Jurkat, Clone E6-1 (cell line): Measurements from ENCODE around the gene ZMYND11.
"Not testable (repeated sequence)": the region's sequence is repeated elsewhere in the genome, so short reads cannot be mapped to it uniquely, and the experiment has no call there.

ENCODE experiments used
- DNase-seq: peaks from one replicate; pipeline ENCODE4 v3.0.0-alpha.2; 2011; ENCODE audit warnings: low read depth, low spot score
- H3K4me3 ChIP-seq: 2 replicates; pipeline ENCODE4 v1.5.1; 2011; ENCODE audit warnings: mild to moderate bottlenecking, low read length, control low read depth, moderate library complexity

The ZMYND11 gene

DNA sequence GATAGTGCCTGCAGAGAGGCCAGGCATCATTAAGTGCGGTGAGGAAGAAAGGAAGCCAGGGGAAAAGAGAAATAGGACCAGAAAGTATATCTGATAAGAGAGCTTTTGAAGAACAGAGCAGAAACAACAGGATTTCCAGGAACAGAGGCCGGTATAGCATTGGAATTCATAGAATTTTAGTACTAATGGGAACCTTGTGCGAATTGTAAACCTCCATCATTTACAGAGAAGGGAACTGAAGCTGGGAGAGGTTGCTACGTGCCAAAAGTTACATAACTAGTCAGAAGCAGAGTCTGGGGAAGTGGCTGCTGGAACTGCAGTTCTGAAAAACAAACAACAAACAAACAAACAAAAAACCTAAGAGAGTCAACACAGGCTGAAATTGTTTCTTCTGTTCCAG lies 5.4 kb upstream of the ZMYND11 start:
- no peak for DNase-seq
- H3K4me3 ChIP-seq, result no peak overlapping the region

DNA sequence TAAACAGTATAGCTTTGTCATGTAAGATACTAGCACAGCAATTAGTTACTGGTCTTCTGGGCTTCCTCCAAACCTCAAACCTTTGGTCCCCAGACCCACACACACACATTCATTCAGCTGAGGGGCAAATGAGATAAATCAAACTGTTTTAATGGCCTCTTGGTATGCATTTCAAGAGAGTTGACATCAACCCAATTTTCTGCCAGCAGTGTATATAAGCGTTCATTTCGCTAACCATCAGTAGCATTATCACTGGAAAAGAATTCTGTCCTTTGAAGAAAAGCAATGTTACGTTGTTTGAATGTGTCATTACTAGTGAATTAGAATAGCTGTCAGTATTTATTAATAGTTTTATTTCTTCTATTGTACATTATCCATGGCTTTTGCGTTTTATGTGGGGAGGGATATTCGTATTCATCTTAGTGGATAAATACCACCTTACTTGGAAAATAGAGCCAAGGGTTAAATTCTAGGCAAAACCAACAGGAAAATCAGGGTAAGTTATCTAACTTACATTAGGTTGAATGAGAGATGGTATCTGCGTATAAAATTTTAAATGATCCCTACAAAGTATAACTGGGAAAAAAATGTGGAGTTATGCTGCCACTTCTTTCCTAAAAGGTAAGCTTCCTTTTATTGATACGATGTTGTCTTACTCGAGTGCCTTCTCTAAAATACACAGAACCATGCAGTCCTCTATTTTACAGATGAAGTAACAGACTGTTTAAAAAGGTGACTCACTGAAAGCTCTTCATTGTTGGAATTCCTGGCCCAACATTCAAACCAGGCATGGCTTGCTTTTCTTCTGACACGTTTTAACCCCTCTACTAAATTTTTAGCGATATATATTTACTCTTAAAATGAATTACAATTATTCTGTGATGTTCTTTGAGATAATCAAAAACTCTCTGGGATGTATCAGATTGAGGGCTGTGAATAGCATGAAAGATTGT lies 2.0 kb upstream of the ZMYND11 start:
- no peak for DNase-seq
- H3K4me3 ChIP-seq, result no peak overlapping the region

DNA sequence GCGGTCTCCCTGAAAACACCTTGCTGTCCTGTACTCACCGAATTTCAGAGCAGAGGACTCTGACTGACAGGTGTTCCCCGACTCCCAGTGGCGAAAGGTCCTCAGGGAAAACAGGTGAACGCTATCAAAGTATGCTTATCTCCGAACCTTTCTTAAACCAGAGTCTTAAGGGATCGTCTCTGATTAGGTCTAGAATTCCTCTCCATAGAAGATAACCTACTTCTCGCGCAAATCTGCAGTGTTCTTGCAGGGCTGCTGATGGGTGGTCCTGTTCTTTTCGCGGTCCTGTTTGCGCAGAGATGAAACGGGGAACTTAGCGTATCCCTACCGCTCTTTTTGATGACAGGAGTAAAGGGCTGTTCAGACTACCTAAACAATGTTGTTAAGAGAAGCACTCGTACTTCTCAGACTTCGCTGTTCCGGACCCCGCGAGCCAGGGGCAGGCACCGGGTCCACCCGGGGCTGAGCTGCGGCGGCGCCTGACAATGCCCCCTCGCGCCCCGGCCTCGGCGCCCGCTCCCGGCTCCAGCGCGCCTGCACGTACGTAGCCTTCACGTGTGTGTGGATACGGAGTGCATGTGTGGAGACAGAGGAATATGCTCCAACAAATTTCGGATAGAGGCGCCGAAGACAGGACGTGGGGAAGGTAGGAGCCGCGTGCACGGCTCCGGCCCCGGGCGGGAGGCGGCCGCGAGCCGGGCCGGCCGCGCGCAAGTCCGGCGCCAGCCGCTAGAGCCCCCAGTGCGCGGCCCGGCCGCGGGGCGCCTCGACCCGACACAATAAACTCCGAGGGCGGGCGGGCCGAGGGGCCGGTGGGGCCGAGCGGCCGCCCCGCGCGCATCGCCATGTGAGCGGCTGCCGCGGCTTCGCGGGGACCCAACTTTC lies 766 bp upstream of the ZMYND11 start:
- no peak for DNase-seq
- peak overlapping the region; percentile 70 for H3K4me3 ChIP-seq

DNA sequence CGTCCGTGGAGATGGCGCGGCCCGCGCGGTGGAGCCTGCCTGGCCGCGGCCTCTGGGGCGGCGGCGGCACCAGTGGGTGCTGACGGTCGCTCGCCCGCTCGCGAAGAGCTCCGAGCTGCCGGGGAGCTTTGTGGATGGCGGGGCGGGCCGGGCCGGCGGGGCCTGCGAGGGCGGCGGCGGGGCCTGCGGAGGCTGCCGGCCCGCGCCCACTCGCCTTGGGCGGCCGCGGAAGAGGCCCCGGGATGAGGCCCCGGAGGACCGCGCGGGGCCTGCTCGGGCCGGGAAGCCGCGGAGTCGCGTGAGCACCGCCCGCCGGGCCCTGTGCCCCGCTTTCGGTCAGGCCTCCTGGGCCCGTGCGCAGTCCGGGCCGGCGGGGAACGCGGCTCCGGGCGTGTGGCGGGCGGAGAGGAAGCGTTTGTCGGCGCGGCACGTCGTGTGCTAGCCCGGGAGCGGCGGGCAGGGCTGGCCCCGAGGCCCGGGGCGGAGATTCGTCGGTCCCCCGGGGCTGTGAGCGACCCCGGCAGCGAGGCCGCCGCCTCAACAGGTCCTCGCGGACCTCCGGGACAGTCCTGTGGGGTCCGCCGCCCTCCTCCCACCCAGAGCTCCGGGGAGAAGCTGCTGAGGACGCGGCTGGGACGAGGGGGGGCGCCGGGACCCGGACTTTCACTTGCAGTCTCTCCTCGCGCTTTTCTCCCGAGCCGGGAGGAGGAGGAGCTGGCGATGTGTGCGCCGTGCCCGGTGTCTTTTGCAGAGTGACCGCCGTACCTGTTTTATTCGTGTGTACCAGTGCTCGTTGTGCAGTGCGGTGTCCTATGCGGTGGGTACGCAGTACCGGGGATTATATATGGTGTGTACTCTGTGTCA lies 578 bp downstream of the ZMYND11 start:
- no peak for DNase-seq
- peak overlapping the region; percentile 70 for H3K4me3 ChIP-seq

DNA sequence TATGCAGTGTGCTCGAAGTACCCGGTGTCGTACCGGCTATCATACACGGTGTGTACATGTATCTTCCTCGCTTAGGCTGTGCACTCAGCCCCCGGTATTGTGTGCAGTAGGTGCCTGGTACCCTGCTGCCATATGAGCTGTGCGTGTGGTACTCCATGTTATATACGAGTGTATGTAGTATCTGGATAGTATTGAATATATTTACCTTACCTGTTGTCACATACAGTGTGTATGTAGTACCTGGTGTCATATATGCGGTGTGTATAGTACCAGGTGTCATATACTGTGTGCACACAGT lies 1.2 kb downstream of the ZMYND11 start:
- peak overlapping the region; percentile 70 for H3K4me3 ChIP-seq
- DNase-seq, result no peak

DNA sequence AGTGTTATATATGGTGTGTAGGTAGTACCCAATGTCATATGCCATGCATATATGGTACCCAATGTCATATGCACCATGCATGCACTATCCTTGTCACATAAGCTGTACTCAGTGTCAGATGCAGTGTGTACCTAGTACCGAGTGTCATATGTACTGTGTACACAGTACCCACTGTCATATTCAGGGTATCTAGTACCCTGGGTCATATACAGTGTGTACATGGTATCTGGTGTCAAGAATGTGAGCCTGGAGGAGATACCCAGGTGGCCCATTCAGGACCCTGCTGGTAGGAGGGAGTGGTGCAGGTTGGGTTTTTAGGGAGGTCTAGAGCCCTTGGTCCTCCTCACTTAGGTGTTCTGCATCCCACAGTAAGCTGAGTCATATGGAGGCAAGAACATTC lies 1.8 kb downstream of the ZMYND11 start:
- H3K4me3 ChIP-seq, result no peak overlapping the region
- peak; percentile 62 for DNase-seq

DNA sequence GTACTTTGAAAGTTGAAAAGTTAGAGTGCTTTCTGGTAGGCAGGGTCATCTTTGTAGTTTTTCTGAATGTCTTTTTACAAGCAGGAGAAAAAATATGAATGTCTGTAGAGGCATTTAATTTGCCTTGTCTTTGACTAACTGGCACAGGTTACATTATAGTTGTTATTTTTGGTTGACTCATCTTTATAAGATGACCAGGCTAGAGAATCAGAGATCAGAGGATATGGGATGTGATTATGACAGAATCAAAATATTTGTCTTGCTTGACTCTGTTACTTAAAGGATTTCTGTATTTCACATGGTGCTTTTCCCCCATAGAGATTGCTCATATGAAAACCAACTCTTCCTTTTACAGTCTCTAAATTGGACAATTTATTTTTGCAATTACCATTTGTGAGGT lies 2.4 kb downstream of the ZMYND11 start:
- H3K4me3 ChIP-seq, result no peak overlapping the region
- no peak for DNase-seq

DNA sequence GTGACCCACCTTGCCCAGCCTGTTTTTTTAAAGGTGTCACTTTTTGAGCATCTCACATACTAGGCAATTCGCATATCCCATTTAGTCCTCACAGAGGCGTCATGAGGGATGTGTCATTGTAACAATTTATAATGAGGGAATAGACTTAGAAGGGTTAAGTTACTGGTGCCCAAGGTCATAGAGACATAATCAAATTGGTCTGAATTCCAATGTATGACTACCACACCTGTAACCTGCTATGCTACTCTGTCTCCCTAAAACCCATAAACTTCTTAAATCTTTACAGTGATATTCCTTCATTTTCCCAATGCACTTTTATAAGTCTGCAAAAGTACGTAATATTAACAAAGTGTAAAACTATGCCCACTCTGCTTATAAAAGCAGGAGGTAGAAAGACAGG lies 7.1 kb downstream of the ZMYND11 start:
- DNase-seq, result no peak

DNA sequence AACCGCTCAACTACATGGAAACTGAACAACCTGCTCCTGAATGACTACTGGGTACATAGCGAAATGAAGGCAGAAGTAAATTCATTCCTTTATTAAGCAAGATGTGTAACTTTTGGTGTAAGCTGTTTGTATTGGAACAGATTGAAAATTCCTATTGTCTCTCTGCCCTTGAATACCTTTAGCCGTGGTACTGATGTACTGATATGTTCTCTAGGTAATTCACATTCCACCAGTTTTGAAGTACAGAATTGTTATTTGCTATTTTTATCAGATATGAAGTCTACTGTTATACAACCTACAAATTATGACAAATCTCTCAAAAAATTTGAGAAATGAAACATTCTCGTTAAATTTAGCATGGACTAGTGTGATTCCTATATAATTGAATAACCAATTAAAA lies 17.7 kb downstream of the ZMYND11 start:
- no peak overlapping the region for H3K4me3 ChIP-seq
- DNase-seq, result no peak

More for the DNA sequence above, 7.1 kb downstream of the ZMYND11 start:
- H3K4me3 ChIP-seq, result no peak overlapping the region

DNA sequence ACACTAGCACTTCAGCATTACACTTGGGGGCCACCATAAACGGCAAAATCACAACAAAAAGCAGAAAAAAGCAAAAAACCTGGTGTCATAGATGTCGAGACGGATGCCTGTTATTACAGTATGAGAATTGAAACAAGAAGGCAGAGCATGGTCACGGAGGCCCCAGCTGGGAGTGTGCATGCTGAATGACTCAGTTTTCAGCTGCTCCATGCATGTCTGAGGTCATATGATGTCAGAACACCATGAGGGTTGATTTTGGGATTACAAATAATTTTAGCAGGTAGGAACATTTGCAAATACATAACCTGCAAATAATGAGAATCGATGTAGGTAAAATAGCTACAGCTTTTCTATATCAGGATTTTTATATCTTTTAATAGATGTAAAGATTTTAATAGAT lies 19.1 kb downstream of the ZMYND11 start:
- H3K4me3 ChIP-seq, result no peak overlapping the region
- DNase-seq, result no peak

DNA sequence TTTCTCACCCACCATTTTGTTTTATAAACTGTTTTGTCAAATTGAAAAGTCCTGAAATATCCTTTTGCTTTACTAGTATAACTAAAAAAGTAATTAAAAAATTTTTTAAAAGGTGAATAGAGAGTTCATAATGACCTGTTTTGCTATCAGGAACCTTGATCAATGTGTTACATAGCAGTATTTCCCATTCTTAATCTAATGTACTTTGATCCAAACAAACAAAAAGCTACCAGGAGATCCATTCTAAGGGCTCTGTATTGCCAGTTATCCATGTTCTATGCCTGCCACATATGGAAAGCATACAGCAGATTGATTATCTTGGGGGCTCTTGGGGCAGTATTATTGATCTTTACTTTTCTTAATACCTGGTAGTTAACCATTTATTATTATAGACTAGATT lies 32.1 kb downstream of the ZMYND11 start:
- DNase-seq, result no peak
- no peak overlapping the region for H3K4me3 ChIP-seq

DNA sequence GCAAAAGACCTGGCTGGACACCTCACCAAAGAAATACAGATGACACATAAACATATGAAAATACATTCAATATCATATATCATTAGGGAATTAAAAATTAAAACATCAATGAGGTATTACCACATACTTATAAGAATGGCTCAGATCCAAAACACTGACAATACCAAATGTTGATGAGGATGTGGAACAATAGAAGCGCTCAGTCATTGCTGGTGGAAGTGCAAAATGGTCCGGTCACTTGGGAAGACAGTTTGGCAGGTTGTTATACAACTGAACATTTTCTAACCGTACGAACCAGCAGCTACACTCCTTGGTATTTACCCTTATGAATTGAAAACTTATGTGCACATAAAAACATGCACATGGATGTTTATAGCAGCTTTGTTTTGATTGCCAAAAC lies 38.5 kb downstream of the ZMYND11 start:
- no peak overlapping the region for H3K4me3 ChIP-seq
- no peak for DNase-seq

DNA sequence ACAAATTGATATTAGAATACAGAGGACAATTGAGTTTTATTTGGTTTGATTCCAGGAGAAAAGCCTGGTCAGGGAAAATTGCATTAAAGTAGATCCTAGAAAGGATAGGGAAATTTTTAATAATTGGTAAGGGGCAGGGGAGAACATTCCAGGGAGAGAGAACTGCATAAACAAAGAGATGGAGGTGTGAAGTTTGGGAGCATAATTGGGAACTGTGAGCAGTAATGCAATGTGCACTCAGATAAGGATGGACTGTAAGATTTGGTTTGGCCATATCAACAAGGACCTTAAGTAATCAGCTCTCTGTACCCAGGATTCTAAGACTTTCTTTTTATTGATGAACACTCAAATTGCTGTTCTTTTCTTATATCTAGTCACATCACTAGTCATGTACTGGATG lies 41.4 kb downstream of the ZMYND11 start:
- DNase-seq, result no peak
- no peak overlapping the region for H3K4me3 ChIP-seq

DNA sequence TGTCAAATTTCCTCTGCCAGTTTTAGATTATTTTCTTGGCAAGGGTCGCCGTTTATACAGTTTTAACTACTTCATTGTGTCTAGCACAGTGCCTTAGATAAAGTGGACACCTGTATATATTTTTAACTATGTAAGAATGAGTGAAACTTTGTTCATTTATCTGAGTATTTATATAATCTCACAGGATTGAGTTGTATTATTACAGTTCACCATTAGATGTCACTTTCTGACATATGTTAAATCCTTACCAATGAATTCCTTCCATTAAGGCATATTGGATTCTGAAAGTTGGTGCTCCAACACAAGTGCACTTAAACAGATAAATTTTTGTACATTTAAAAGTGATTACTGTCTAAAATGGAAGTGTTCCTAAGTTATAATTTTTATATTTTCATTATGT lies 43.0 kb downstream of the ZMYND11 start:
- no peak overlapping the region for H3K4me3 ChIP-seq
- peak; percentile 36 for DNase-seq

DNA sequence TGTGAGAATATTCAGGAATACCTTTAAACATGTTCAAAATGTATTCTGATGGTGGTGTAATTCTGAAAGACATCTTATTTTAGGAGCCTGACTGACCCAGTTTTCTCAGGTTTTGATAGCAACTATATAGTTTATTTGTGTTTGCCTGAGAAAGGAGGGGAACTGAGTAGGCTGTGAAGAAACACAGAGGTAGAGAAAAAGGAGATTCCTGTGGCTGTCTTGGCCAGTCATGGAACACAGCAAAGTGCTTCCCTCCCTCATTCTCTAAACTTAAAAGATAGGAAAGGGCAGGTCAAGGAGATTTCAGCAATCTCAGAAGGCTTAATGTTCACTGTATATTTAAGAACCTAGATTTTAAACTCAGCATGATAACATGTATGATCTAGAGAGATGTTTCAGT lies 43.5 kb downstream of the ZMYND11 start:
- H3K4me3 ChIP-seq, result no peak overlapping the region
- DNase-seq, result no peak

DNA sequence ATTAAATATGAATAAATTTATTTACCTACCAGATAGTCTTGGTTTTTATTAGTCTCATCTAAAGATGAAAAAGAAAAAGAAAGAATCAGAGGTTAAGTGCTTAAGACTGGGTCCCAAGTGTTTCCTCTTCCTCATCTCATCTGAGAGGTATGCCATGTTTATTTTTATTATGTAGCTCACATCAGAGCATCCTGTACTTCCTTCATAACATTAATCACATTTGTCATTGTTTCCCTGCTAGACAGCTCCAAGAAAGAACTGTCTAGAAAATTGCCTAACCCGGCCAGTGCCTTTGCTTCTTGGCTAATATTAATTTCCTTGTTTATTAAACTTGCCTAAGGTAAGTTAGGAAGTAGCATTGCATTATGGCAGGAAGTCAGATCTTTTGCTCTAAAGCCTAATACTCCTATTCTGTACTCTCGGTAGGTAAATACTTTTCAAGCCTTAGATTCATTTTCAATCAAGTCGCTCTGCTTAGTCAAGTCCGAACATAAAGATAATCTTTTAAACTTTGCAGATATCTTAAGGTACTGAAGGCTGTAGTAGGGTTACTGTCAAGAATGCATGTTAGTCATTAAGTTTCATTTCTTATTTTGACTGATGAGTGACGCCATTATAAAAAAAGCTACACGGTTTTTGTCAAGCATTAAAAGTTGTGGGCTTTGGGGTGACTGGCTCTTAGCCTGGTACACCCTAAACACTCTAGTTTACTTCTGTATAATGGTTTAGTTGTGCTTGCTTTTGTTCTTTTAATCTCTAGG lies 47.4 kb downstream of the ZMYND11 start:
- no peak overlapping the region for H3K4me3 ChIP-seq
- DNase-seq, result no peak

DNA sequence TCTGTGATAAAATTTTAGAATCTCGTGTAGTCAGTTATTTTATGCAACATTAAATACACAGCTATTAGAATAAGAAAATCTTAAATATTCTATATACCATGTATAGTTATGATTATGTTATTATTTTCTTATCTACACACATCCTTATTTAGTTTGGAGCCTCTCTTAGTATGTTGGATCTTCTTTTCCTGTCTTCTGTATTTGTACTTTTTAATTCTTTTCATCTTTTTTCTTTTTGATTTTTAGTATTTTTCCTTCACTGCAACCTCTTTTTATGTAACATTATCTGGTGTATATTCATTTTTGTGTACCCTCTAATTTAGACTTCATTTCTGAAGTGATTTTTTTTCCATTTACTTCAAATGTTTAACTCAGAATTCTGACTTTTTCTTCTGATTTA lies 48.9 kb downstream of the ZMYND11 start:
- H3K4me3 ChIP-seq, result no peak overlapping the region
- no peak for DNase-seq

DNA sequence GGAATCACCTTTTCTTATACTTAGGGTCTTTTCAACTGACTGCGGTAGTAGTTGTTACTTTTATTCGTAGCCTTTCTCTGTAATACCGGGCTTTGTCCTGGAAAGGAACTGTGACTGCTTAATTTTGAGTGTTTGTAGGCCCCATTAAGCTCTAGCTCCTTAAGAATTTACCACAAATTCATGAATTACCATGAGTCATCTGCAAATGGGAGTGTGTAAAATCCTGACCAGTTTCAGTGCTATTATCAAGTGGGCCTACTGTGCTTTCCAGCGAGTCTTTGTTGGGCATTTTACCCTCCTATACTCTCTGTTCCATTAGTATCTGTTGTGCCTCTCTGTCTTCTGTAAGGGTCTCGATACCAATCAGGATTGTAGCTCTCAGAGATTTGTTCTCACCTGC lies 49.7 kb downstream of the ZMYND11 start:
- DNase-seq, result no peak

DNA sequence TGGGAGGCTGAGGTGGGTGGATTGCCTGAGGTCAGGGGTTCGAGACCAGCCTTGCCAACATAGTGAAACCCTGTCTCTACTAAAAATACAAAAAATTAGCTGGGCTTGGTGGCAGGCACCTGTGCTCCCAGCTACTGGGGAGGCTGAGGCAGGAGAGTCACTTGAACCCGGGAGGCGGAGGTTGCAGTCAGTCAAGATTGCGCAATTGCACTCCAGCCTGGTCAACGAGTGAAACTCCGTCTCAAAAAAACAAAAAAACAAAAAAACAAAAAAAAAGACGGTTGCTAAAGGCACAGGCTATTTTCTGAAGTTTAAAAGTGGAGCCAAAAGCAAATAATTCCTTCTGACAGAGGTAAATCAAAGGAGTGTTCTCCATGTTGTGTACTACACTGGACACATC lies 50.3 kb downstream of the ZMYND11 start:
- not testable (repeated sequence) for H3K4me3 ChIP-seq, DNase-seq

More for the DNA sequence above, 49.7 kb downstream of the ZMYND11 start:
- H3K4me3 ChIP-seq, result no peak overlapping the region
